Colonic mucosa (tissue), 4 donors: ENCODE data around the gene TEAD2. TPM values are rescaled to one million over a fixed set of nuclear protein-coding genes. Genes with fewer than 3 reads are reported as not detected.

Experiments
- DNase-seq: peaks from one replicate; pipeline ENCODE4 v3.0.0-alpha.2; 2020
- H3K27ac ChIP-seq: fragments of 200-600 bp; one replicate; pipeline ENCODE4 v1.8.0; 2021
- H3K27me3 ChIP-seq: fragments of 200-600 bp; one replicate; pipeline ENCODE4 v1.8.0; 2021
- H3K36me3 ChIP-seq: fragments of 200-600 bp; one replicate; pipeline ENCODE4 v1.8.0; 2021
- H3K4me1 ChIP-seq: fragments of 200-600 bp; one replicate; pipeline ENCODE4 v1.8.0; 2021; ENCODE audit warnings: mild to moderate bottlenecking
- H3K4me3 ChIP-seq: fragments of 200-600 bp; one replicate; pipeline ENCODE4 v1.8.0; 2021
- H3K9ac ChIP-seq, 2 donors: one replicate each; pipeline ENCODE4 v1.7.0; 2013; ENCODE audit warnings: control low read depth in 2 of 2, low read depth in 2 of 2, low read length in 2 of 2
- H3K9me3 ChIP-seq: fragments of 200-600 bp; one replicate; pipeline ENCODE4 v1.8.0; 2021
- CTCF ChIP-seq: fragments of 200-600 bp; IDR thresholded peaks from one replicate; pipeline ENCODE4 v1.8.0; 2022; ENCODE audit warnings: antibody characterized with exemption, mild to moderate bottlenecking
- intact Hi-C: fragments of 100-400 bp; cut with DNase I; formaldehyde crosslinking; loops from one replicate; pipeline ENCODE4 v1.14.1; 2022
- total RNA-seq, 2 donors: library from RNA; stranded (reverse); fragmentation: NEBNext Ultra II Directional in 1 of 2; extraction: Animal tissue kit (Norgen Biotek cat#: 25700) in 1 of 2; gene quantifications; one replicate each; pipeline ENCODE4 v1.2.1, GENCODE V29; 2021
- donor health status: healthy.
- donor health status: DM: no; HTN: no; CAD: no.
- donor health status: DM: no; HTN: no; CAD: no.

TEAD2 gene
- total RNA-seq, 2 donors from 2014 or later, result 17.0 to 17.7 TPM

DNA sequence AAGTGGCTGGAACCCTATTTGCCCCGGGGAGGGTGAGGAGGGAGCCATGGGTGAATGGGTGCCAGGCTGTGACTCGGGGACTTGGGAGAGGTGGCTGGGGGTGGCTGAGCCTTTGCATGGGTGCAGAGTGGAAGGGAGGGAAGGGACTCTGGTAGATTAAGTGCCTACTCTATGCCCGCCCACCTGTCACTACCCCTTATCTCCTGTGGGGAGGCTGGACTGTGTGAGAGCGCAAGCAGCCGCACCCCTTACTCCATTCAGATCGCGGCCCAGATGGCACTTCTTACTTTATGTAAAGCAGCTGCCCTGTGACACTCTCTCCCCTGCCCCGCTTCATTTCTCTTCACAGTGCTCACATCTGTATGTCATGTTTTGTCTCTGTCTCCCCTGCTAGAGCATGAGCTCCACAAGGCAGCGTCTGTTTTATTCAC lies 28.7 kb upstream of the TEAD2 start:
- no peak for DNase-seq
- Histone ChIP-seq H3K4me3 (no peak overlapping the region), H3K36me3 (no peaks in the 10 kb centered on the region), H3K27me3 (no peaks in the 10 kb centered on the region), H3K27ac (no peak overlapping the region), H3K4me1 (no peaks in the 10 kb centered on the region), H3K9me3 (no peaks in the 10 kb centered on the region), H3K9ac (no peak overlapping the region)
- intact Hi-C loops, result no loop called here
- TF ChIP-seq CTCF, result no peak

DNA sequence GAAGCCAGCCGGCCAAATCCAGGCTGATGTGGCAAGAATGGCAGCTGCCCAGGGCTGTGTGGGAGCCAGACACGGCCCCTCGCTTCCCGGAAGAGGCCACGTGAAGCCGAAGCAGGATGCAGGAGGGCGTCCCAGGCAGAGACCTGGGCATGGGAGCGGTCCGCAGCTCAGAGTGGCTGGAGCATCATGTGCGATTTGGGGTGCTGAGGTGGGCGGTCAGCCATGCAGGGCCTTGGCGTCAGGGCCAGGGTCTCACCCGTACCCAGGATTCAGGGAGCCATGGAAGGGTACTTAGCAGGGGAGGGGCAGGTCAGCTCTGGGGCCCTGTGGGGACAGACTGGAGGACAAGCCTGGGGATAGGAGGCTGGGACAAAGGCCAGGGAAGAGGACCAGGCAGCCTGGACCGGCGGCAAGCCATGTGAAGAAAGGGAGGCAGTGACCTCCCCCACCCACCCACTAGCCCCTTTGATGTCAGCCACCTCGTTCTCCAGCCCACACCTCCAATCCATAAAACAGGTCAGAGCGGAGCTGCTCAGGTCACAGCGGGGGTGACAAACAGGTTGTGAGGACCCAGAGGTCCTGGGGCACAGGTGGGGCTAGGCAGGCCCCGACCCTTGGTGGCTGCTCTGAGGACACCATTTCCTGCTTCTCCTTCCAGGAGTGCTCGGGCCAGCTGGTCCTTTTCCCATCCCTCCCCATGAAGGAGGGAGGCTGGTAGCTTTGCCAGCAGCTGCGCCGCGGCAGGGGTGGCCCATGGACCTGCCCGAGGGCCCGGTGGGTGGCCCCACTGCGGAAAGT lies 28.1 kb upstream of the TEAD2 start:
- Histone ChIP-seq H3K9me3 (no peaks in the 10 kb centered on the region), H3K27ac (no peak overlapping the region), H3K9ac (no peak overlapping the region), H3K4me3 (no peak overlapping the region), H3K4me1 (no peaks in the 10 kb centered on the region), H3K36me3 (no peaks in the 10 kb centered on the region), H3K27me3 (no peaks in the 10 kb centered on the region)
- no peak for TF ChIP-seq CTCF
- DNase-seq, result no peak
- intact Hi-C loops, result no loop called here

- Histone ChIP-seq H3K36me3 (no peaks in the 10 kb centered on the region), H3K27me3 (no peaks in the 10 kb centered on the region), H3K4me1 (no peaks in the 10 kb centered on the region), H3K27ac (no peak overlapping the region), H3K9me3 (no peaks in the 10 kb centered on the region), H3K9ac (no peak overlapping the region), H3K4me3 (no peak overlapping the region)
- TF ChIP-seq CTCF, result no peak
- intact Hi-C loops, result no loop called here
- DNase-seq, result no peak
These were observed 27.2 kb upstream of the TEAD2 start for GRCh38 chr19:49389406-49389805.

GRCh38 chr19:49387936-49388372 lies 25.7 kb upstream of the TEAD2 start, which contains the start of gene KASH5:
Gene KASH5 (plus strand): TSS chr19:49388249. CDS start chr19:49390884, 2,635 bp downstream.
- peak within 1 kb of the TSS; percentile 7 for H3K4me3 ChIP-seq
- H3K4me1 ChIP-seq, result no peaks in the 10 kb centered on the region
- intact Hi-C loops, result no loop called here
- peak; percentile 74 for DNase-seq
- no peak for TF ChIP-seq CTCF
- no peaks in the 10 kb centered on the region for H3K36me3 ChIP-seq
- no peaks in the 10 kb centered on the region for H3K9me3 ChIP-seq
- peak within 1 kb of the TSS in 1 of 2 donors; percentile 19 for H3K9ac ChIP-seq
- H3K27me3 ChIP-seq, result no peaks in the 10 kb centered on the region
- no peak within 1 kb of the TSS for H3K27ac ChIP-seq

DNA sequence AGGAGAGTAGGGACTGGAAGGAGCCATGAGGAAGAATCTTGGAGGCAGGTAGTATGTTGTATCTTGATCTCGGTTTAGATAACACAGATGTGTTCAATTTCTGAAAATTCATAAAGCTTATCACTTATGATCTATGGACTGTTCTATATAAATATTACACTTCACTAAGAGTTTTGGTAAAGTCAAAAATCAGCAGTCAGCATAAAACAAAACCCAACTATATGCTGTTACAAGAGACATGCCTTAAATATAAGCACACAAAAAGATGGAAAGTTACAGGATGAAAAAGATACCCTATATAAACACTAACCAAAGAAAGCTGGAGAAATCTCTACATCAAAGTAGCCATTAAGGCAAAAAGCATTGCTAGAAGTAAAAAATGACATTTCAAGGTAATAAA lies 21.4 kb upstream of the TEAD2 start:
- Histone ChIP-seq H3K9ac (no peak overlapping the region), H3K36me3 (no peaks in the 10 kb centered on the region), H3K27ac (no peak overlapping the region), H3K27me3 (no peaks in the 10 kb centered on the region), H3K9me3 (no peaks in the 10 kb centered on the region), H3K4me1 (no peaks in the 10 kb centered on the region), H3K4me3 (no peak overlapping the region)
- no peak for DNase-seq
- no peak for TF ChIP-seq CTCF
- intact Hi-C loops, result no loop called here
